Right atrium auricular region (tissue), 2 donors: Measurements from ENCODE around the gene LRRN3. TPM values are rescaled to one million over a fixed set of nuclear protein-coding genes. Genes with fewer than 3 reads are reported as not detected.
A peak's percentile ranks its signal among the peaks of the same experiment; 100 is the strongest.

Source experiments
- DNase-seq: peaks from one replicate; pipeline ENCODE4 v3.0.0-alpha.2; 2019; ENCODE audit warnings: low spot score
- H3K27ac ChIP-seq, 2 donors: fragments of 200-600 bp; sonication (generic); 1 replicate in 1 of 2; 2 replicates in 1 of 2; pipeline ENCODE4 v1.5.1; 2016 to 2019
- H3K27me3 ChIP-seq, 2 donors: fragments of 200-600 bp; sonication (generic); one replicate each; pipeline versions ENCODE4 v1.5.1 to v1.6.0; 2017 to 2019
- H3K36me3 ChIP-seq: fragments of 200-600 bp; sonication (generic); one replicate; pipeline ENCODE4 v1.5.1; 2016
- H3K4me1 ChIP-seq, 2 donors: fragments of 200-600 bp; sonication (generic); one replicate each; pipeline versions ENCODE4 v1.5.1 to v1.6.0; 2017 to 2019
- H3K4me3 ChIP-seq, 2 donors: fragments of 200-600 bp; sonication (generic); 1 replicate in 1 of 2; 2 replicates in 1 of 2; pipeline ENCODE4 v1.5.1; 2017 to 2019; ENCODE audit warnings: mild to moderate bottlenecking in 1 of 2, moderate library complexity in 1 of 2
- H3K9me3 ChIP-seq, 2 donors: fragments of 200-600 bp; sonication (generic); one replicate each; pipeline ENCODE4 v1.5.1; 2019
- CTCF ChIP-seq, 2 donors: fragments of 200-600 bp; sonication (generic); IDR thresholded peaks; one replicate each; pipeline ENCODE4 v1.5.1; 2019; ENCODE audit warnings: antibody characterized with exemption in 2 of 2
- total RNA-seq, 2 donors: library from RNA; depleted of rRNA; stranded (reverse); fragments of >200 nt; gene quantifications; one replicate each; pipeline ENCODE4 v1.1.0, GENCODE V29; 2016

Gene LRRN3
- total RNA-seq, 2 donors from 2014 or later = 6.6 to 66.7 TPM

- Histone ChIP-seq H3K27me3 (no peaks in the 10 kb centered on the region), H3K4me1 (peaks cover 0 to 5% of the 10 kb centered on the region in 2 donors), H3K27ac (no peak overlapping the region), H3K36me3 (no peaks in the 10 kb centered on the region), H3K9me3 (no peaks in the 10 kb centered on the region), H3K4me3 (no peak overlapping the region)
- DNase-seq = no peak
- TF ChIP-seq CTCF (IDR thresholded peaks at IDR 0.05) = no peak
These were observed 16.7 kb upstream of the LRRN3 start for GRCh38 chr7:111074071-111074747.

GRCh38 chr7:111074748-111075146 is 16.2 kb upstream of the LRRN3 start:
- no peak for DNase-seq
- Histone ChIP-seq H3K9me3 (no peaks in the 10 kb centered on the region), H3K4me3 (no peak overlapping the region), H3K4me1 (peaks cover 0 to 5% of the 10 kb centered on the region in 2 donors), H3K36me3 (no peaks in the 10 kb centered on the region), H3K27ac (no peak overlapping the region), H3K27me3 (no peaks in the 10 kb centered on the region)
- TF ChIP-seq CTCF (IDR thresholded peaks at IDR 0.05) = no peak

GRCh38 chr7:111075498-111075897 is 15.4 kb upstream of the LRRN3 start:
- no peak overlapping the region for H3K4me3 ChIP-seq
- peaks cover 0 to 5% of the 10 kb centered on the region in 2 donors for H3K4me1 ChIP-seq
- no peak for DNase-seq
- H3K9me3 ChIP-seq = no peaks in the 10 kb centered on the region
- H3K36me3 ChIP-seq = no peaks in the 10 kb centered on the region
- H3K27me3 ChIP-seq = no peaks in the 10 kb centered on the region
- peak overlapping the region in 1 of 2 donors; percentile 46 for H3K27ac ChIP-seq
- TF ChIP-seq CTCF (IDR thresholded peaks at IDR 0.05) = no peak

- DNase-seq = no peak
- no peak for TF ChIP-seq CTCF (IDR thresholded peaks at IDR 0.05)
- Histone ChIP-seq H3K27ac (peak overlapping the region in 1 of 2 donors; percentile 46), H3K4me3 (no peak overlapping the region), H3K36me3 (no peaks in the 10 kb centered on the region), H3K4me1 (peaks cover 0 to 5% of the 10 kb centered on the region in 2 donors), H3K27me3 (no peaks in the 10 kb centered on the region), H3K9me3 (no peaks in the 10 kb centered on the region)
These were observed 14.7 kb upstream of the LRRN3 start for GRCh38 chr7:111076205-111076604.

- H3K9me3 ChIP-seq = no peaks in the 10 kb centered on the region
- H3K36me3 ChIP-seq = no peaks in the 10 kb centered on the region
- H3K27ac ChIP-seq = no peak overlapping the region
- H3K4me1 ChIP-seq = peaks cover 0 to 5% of the 10 kb centered on the region in 2 donors
- TF ChIP-seq CTCF (IDR thresholded peaks at IDR 0.05) = no peak
- DNase-seq = no peak
- no peaks in the 10 kb centered on the region for H3K27me3 ChIP-seq
- no peak overlapping the region for H3K4me3 ChIP-seq
These were observed 13.9 kb upstream of the LRRN3 start for GRCh38 chr7:111077001-111077400.
